Metanephros (tissue), 1 donor: ENCODE data around the gene SMPX. TPM values are rescaled to one million over a fixed set of nuclear protein-coding genes. Genes with fewer than 3 reads are reported as not detected.

Experiments used
- total RNA-seq: library from RNA; depleted of rRNA; stranded (reverse); fragments of >200 nt; gene quantifications from one replicate; pipeline ENCODE4 v1.2.3, GENCODE V29; 2014

The SMPX gene
- 73.3 TPM for total RNA-seq

DNA sequence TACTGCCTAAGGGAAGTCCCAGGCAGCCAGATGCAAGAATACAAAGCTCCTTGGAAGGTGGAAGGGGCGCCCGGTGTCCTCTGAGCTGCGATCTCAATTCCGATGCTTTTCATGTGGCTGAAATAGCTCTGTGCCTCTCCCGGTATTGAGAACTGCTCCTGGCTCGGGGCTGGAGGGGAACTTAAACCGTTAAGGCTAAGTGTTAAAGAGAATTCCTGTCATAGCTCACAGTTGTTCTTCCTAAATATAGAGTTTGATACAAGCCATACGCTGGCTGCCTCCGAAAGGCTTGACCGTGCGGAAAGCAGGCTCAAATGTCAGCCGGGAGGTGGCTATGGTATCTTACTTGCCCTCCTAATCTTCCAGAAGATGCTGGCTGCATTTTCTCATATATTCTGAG, at the start of gene SMPX:
TSS of gene SMPX (minus strand) at position 157 of the 400 bp plus-strand sequence. CDS start 3,826 bp downstream, outside the sequence.

DNA sequence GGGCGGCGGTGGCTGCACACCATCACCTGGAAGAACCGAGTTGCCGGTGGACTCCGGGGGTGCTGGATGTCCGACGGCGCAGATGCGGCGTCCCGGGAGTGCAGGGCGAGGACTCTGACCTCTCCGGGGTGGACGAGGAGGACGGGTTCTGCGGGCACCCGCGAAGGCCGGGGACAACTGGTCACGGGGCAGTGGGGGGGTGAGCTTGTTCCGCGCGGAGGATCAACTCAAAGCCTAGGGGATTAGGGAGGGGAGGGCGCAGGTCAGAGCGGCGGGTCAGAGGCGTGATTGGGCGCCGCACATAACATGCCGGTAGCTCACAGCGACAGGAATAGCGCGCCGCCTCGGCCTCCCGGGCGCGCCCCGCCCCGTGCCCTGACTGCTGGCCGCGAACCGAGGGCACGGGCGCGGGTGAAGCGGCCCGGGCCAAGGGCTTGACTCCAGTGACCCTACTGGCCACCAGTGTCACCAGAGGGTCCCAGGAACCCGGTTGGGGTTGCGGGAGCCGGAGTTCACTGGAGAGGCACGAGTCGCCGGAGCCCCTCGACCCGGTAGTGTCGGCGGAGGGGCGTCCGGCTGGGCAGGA, 99.7 kb downstream of the SMPX start, which contains the start of gene KLHL34:
TSS of gene KLHL34 (minus strand) at position 179 of the 586 bp plus-strand sequence. CDS start 542 bp downstream, outside the sequence.

Other genes starting within 250 kb of the SMPX start
- 0.53 TPM for gene KLHL34, start 99.8 kb downstream of the SMPX start, total RNA-seq
- gene MBTPS2, start 81.5 kb upstream of the SMPX start, total RNA-seq, result 16.9 TPM
- 2.5 TPM for gene YY2, start 97.9 kb upstream of the SMPX start, total RNA-seq
- 102 TPM for gene SMS, start 182.6 kb upstream of the SMPX start, total RNA-seq